Measurements from ENCODE around the gene PPIP5K1.

DNA sequence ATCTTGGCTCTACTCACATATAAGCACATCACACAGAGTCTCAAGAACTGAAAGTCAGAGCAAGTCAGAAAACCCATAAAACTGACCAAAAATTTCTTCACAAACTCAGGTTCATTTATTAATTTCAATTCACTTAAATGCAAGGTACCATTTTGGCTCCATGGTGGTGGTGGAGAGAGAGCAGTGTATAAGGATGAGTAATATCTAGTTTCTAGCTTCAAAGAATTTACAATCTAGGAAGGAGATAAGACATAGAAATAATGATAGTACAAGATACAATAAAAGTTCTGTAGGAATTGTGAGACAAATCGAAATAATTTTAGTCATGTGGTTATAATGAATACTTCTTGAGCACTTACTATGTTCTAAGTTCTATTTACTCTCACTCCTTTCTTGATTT, 90.4 kb downstream of the PPIP5K1 start:
- TF ChIP-seq, protein P1, sequence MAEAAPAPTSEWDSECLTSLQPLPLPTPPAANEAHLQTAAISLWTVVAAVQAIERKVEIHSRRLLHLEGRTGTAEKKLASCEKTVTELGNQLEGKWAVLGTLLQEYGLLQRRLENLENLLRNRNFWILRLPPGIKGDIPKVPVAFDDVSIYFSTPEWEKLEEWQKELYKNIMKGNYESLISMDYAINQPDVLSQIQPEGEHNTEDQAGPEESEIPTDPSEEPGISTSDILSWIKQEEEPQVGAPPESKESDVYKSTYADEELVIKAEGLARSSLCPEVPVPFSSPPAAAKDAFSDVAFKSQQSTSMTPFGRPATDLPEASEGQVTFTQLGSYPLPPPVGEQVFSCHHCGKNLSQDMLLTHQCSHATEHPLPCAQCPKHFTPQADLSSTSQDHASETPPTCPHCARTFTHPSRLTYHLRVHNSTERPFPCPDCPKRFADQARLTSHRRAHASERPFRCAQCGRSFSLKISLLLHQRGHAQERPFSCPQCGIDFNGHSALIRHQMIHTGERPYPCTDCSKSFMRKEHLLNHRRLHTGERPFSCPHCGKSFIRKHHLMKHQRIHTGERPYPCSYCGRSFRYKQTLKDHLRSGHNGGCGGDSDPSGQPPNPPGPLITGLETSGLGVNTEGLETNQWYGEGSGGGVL (tag by site-specific recombination; IDR thresholded peaks at IDR 0.05), result no peak
- TF ChIP-seq ZBTB8A (tag by site-specific recombination; IDR thresholded peaks at IDR 0.05), result no peak
- no peak for TF ChIP-seq MYNN (tag by site-specific recombination; IDR thresholded peaks at IDR 0.05; ENCODE audit: borderline replicate concordance)
- TF ChIP-seq, protein P2, sequence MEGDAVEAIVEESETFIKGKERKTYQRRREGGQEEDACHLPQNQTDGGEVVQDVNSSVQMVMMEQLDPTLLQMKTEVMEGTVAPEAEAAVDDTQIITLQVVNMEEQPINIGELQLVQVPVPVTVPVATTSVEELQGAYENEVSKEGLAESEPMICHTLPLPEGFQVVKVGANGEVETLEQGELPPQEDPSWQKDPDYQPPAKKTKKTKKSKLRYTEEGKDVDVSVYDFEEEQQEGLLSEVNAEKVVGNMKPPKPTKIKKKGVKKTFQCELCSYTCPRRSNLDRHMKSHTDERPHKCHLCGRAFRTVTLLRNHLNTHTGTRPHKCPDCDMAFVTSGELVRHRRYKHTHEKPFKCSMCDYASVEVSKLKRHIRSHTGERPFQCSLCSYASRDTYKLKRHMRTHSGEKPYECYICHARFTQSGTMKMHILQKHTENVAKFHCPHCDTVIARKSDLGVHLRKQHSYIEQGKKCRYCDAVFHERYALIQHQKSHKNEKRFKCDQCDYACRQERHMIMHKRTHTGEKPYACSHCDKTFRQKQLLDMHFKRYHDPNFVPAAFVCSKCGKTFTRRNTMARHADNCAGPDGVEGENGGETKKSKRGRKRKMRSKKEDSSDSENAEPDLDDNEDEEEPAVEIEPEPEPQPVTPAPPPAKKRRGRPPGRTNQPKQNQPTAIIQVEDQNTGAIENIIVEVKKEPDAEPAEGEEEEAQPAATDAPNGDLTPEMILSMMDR (tag by site-specific recombination; IDR thresholded peaks at IDR 0.05), result no peak

Data from HEK293 (cell line).